Left ventricle myocardium inferior (tissue), 1 donor: ENCODE measurements around the gene CHRDL1. TPM values are rescaled to one million over a fixed set of nuclear protein-coding genes. Genes with fewer than 3 reads are reported as not detected.

Source experiments
- DNase-seq: peaks from one replicate; pipeline ENCODE4 v3.0.0-alpha.2; 2020
- H3K27ac ChIP-seq: fragments of 200-600 bp; replicated peaks from 2 replicates; pipeline ENCODE4 v1.8.0; 2021
- H3K27me3 ChIP-seq: fragments of 200-600 bp; 2 replicates; pipeline ENCODE4 v1.8.0; 2021; ENCODE audit warnings: low read depth
- H3K36me3 ChIP-seq: fragments of 200-600 bp; 2 replicates; pipeline ENCODE4 v1.8.0; 2021
- H3K4me1 ChIP-seq: fragments of 200-600 bp; 2 replicates; pipeline ENCODE4 v1.8.0; 2021
- H3K4me3 ChIP-seq: fragments of 200-600 bp; 2 replicates; pipeline ENCODE4 v1.8.0; 2021; ENCODE audit warnings: mild to moderate bottlenecking, moderate library complexity
- H3K9me3 ChIP-seq: fragments of 200-600 bp; replicated peaks from 2 replicates; pipeline ENCODE4 v1.8.0; 2021
- intact Hi-C: fragments of 100-400 bp; cut with micrococcal nuclease; formaldehyde crosslinking; loops from one replicate; pipeline ENCODE4 v1.11.0; 2022
- total RNA-seq: library from RNA; stranded (reverse); fragmentation: NEBNext Ultra II Directional; extraction: Animal tissue kit (Norgen Biotek cat#: 25700); gene quantifications from one replicate; pipeline ENCODE4 v1.2.1, GENCODE V29; 2021
- TF ChIP-seq, protein P1 (sequence below): fragments of 200-600 bp; IDR thresholded peaks from 2 replicates; pipeline ENCODE4 v1.8.0; 2021; ENCODE audit warnings: antibody characterized with exemption, mild to moderate bottlenecking, borderline replicate concordance
- donor health status: DM: no; HTN: yes; CAD: no; lungs with severe emphysema.

Gene CHRDL1
- total RNA-seq, 1 donor from 2014 or later, result 3.7 TPM

DNA sequence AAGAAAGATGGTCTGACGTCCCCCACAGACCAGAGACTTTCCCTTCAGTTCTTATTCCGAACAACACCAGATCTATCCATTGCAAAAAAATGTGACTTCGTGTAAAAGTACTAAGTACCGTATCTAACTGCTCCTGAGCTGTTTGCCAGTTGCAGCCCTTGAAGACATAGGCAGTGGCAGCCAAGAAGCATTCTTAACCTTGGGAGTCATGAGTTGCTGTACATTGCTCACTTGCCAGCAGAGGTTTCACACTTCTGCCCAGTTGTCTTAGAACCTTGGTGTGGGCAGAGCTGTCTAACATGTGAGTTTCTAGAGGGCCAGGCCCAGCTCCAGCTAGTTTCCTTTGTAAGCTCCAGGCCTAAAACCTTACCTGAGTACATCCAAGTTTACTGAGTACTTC is 10.5 kb upstream of the CHRDL1 start:
- Histone ChIP-seq H3K4me1 (no peaks in the 10 kb centered on the region), H3K9me3 (no peaks in the 10 kb centered on the region), H3K4me3 (no peak overlapping the region), H3K36me3 (no peaks in the 10 kb centered on the region), H3K27ac (no peak overlapping the region), H3K27me3 (no peaks in the 10 kb centered on the region)
- TF ChIP-seq, protein P1, sequence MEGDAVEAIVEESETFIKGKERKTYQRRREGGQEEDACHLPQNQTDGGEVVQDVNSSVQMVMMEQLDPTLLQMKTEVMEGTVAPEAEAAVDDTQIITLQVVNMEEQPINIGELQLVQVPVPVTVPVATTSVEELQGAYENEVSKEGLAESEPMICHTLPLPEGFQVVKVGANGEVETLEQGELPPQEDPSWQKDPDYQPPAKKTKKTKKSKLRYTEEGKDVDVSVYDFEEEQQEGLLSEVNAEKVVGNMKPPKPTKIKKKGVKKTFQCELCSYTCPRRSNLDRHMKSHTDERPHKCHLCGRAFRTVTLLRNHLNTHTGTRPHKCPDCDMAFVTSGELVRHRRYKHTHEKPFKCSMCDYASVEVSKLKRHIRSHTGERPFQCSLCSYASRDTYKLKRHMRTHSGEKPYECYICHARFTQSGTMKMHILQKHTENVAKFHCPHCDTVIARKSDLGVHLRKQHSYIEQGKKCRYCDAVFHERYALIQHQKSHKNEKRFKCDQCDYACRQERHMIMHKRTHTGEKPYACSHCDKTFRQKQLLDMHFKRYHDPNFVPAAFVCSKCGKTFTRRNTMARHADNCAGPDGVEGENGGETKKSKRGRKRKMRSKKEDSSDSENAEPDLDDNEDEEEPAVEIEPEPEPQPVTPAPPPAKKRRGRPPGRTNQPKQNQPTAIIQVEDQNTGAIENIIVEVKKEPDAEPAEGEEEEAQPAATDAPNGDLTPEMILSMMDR, result no peak
- intact Hi-C loops, result no loop called here
- DNase-seq, result no peak

- no peaks in the 10 kb centered on the region for H3K4me1 ChIP-seq
- H3K9me3 ChIP-seq, result no peaks in the 10 kb centered on the region
- H3K27ac ChIP-seq, result no peak overlapping the region
- intact Hi-C loops, result no loop called here
- no peaks in the 10 kb centered on the region for H3K36me3 ChIP-seq
- H3K27me3 ChIP-seq, result no peaks in the 10 kb centered on the region
- no peak for DNase-seq
- TF ChIP-seq, protein P1, result no peak
- no peak overlapping the region for H3K4me3 ChIP-seq
These were observed 9.7 kb upstream of the CHRDL1 start for GRCh38 chrX:110805303-110805702.

DNA sequence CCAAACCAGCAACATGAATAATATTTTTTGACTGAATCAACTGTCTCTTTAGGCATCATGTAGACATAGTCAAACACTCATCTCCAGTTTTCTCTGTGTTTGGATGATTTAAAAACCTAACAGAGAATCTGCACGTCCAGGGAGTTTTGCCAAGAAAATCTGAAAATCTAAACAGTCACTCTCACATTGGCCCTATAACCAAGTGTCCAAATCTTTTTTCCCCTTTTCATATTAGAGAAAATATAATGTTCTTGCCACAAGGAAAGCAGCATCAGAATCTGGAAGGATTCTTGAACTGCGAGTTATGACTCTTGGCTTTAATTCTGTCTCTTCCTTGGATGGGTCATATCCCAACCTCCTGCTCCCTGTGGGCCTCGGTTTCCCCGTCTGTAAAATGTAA is 8.8 kb upstream of the CHRDL1 start:
- Histone ChIP-seq H3K4me3 (no peak overlapping the region), H3K4me1 (no peaks in the 10 kb centered on the region), H3K27ac (no peak overlapping the region), H3K36me3 (no peaks in the 10 kb centered on the region), H3K9me3 (no peaks in the 10 kb centered on the region), H3K27me3 (no peaks in the 10 kb centered on the region)
- TF ChIP-seq, protein P1, result no peak
- intact Hi-C loops, result no loop called here
- DNase-seq, result no peak

DNA sequence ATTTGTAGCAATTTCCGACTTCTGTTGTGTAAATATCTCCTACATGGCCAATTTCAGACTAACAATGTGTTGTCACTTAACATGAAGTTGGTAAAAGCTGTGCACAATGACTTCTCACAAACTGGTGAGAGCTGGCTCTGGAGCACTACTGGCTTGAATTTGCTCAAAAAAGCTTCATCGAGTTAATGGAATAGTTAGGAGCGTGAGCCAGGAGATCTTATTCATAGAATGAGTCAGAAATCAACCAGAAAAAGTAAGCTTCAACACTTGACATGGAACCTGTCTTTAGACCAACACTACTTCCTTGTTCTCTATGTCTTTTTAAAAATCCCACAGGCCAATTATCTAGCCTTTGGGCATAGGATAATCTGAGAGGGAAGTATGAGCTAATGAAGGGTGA is 7.9 kb upstream of the CHRDL1 start:
- intact Hi-C loops, result no loop called here
- no peak overlapping the region for H3K27ac ChIP-seq
- TF ChIP-seq, protein P1, result no peak

GRCh38 chrX:110796407-110796697 is 735 bp upstream of the CHRDL1 start:
- no peak for DNase-seq
- TF ChIP-seq, protein P1, result no peak
- Histone ChIP-seq H3K27ac (no peak overlapping the region), H3K4me1 (no peaks in the 10 kb centered on the region), H3K4me3 (peak overlapping the region; percentile 54), H3K27me3 (peaks cover 19% of the 10 kb centered on the region), H3K9me3 (no peaks in the 10 kb centered on the region), H3K36me3 (no peaks in the 10 kb centered on the region)
- intact Hi-C loops, result no loop called here

More for the DNA sequence above, 7.9 kb upstream of the CHRDL1 start:
- Histone ChIP-seq H3K4me1 (no peaks in the 10 kb centered on the region), H3K9me3 (no peaks in the 10 kb centered on the region), H3K27me3 (no peaks in the 10 kb centered on the region), H3K36me3 (no peaks in the 10 kb centered on the region), H3K4me3 (no peak overlapping the region)
- no peak for DNase-seq

DNA sequence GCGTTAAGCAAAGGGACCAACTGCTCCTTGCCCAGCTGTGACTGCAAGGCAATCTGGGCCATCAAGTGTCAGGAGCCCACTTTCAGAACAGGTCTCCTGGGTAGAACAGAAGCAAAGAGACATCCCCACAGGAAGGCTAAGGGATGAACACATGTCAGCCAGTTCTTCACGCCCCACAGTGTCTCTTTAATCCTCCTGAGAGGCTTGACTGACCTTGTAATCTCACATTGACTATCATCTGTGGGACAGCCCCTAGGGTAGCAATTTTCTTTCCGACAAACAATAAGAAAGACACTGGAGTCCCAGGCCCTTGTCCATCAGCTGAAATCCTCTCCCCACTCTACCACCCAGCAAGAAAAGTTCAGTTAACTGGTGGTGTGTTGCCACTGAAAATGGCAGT is 1.0 kb downstream of the CHRDL1 start:
- Histone ChIP-seq H3K27ac (no peak overlapping the region), H3K4me3 (no peak overlapping the region), H3K27me3 (peaks cover 19% of the 10 kb centered on the region), H3K9me3 (no peaks in the 10 kb centered on the region), H3K4me1 (no peaks in the 10 kb centered on the region), H3K36me3 (no peaks in the 10 kb centered on the region)
- intact Hi-C loops, result no loop called here
- TF ChIP-seq, protein P1, result no peak
- no peak for DNase-seq
